Measurements from ENCODE around the gene APBB1. TPM values are rescaled to one million over a fixed set of nuclear protein-coding genes. Genes with fewer than 3 reads are reported as not detected.

APBB1 gene
- 10 to 100 TPM; 60.0 to 63.3 TPM for total RNA-seq
- 51.8 to 72.1 reads per million in 2 donors for total RNA-seq

GRCh38 chr11:6419009-6419631 lies at the start of gene APBB1:
APBB1 (minus strand) TSS chr11:6419094; CDS start chr11:6411347, 7,747 bp downstream.
- Mint-ChIP-seq H3K27me3 (peaks cover 18% of the 10 kb centered on the region), H3K36me3 (ENCODE audit: low read depth) (peaks cover 3% of the 10 kb centered on the region), H3K27ac (peak within 1 kb of the TSS; percentile 53), H3K4me1 (peaks cover 7% of the 10 kb centered on the region), H3K4me3 (no peak within 1 kb of the TSS)
- H3K9me3 ChIP-seq (ENCODE audit: control insufficient read depth, low read length, poor library complexity, severe bottlenecking), result no peaks in the 10 kb centered on the region
- ATAC-seq (peak; percentile 82), DNase-seq (peak; percentile 71 to 72 (median 71))

- Mint-ChIP-seq H3K4me1 (peaks cover 10% of the 10 kb centered on the region), H3K4me3 (no peak overlapping the region), H3K27me3 (no peaks in the 10 kb centered on the region), H3K27ac (no peak overlapping the region), H3K36me3 (ENCODE audit: low read depth) (peaks cover 16% of the 10 kb centered on the region)
- no peaks in the 10 kb centered on the region for H3K9me3 ChIP-seq (ENCODE audit: control insufficient read depth, low read length, poor library complexity, severe bottlenecking)
- DNase-seq, result no peak
- ATAC-seq, result no peak
Observed at GRCh38 chr11:6459099-6459450, 40.2 kb upstream of the APBB1 start.

- no peaks in the 10 kb centered on the region for H3K27me3 Mint-ChIP-seq
- no peaks in the 10 kb centered on the region for H3K9me3 ChIP-seq (ENCODE audit: control insufficient read depth, low read length, poor library complexity, severe bottlenecking)
- peaks cover 13% of the 10 kb centered on the region for H3K36me3 Mint-ChIP-seq (ENCODE audit: low read depth)
- ATAC-seq (no peak), DNase-seq (no peak)
- peaks cover 10% of the 10 kb centered on the region for H3K4me1 Mint-ChIP-seq
- no peak overlapping the region for H3K27ac Mint-ChIP-seq
- H3K4me3 Mint-ChIP-seq, result no peak overlapping the region
Observed at GRCh38 chr11:6458352-6459098, 39.6 kb upstream of the APBB1 start.

- no peak for ATAC-seq
- Mint-ChIP-seq H3K4me3 (no peak overlapping the region), H3K27ac (no peak overlapping the region), H3K4me1 (peaks cover 8% of the 10 kb centered on the region), H3K36me3 (ENCODE audit: low read depth) (peaks cover 13% of the 10 kb centered on the region), H3K27me3 (no peaks in the 10 kb centered on the region)
- no peaks in the 10 kb centered on the region for H3K9me3 ChIP-seq (ENCODE audit: control insufficient read depth, low read length, poor library complexity, severe bottlenecking)
- no peak for DNase-seq
Observed at GRCh38 chr11:6457581-6458320, 38.9 kb upstream of the APBB1 start.

GRCh38 chr11:6456361-6457073 lies 37.6 kb upstream of the APBB1 start:
- ATAC-seq (no peak), DNase-seq (no peak)
- Mint-ChIP-seq H3K4me1 (peaks cover 4% of the 10 kb centered on the region), H3K27ac (no peak overlapping the region), H3K4me3 (no peak overlapping the region), H3K36me3 (ENCODE audit: low read depth) (peaks cover 9% of the 10 kb centered on the region), H3K27me3 (no peaks in the 10 kb centered on the region)
- H3K9me3 ChIP-seq (ENCODE audit: control insufficient read depth, low read length, poor library complexity, severe bottlenecking), result no peaks in the 10 kb centered on the region

- peaks cover 6% of the 10 kb centered on the region for H3K36me3 Mint-ChIP-seq (ENCODE audit: low read depth)
- no peak for ATAC-seq
- H3K27me3 Mint-ChIP-seq, result no peaks in the 10 kb centered on the region
Observed at GRCh38 chr11:6455070-6455469, 36.2 kb upstream of the APBB1 start.

GRCh38 chr11:6453152-6453551 lies 34.3 kb upstream of the APBB1 start:
- H3K36me3 Mint-ChIP-seq (ENCODE audit: low read depth), result peaks cover 6% of the 10 kb centered on the region
- DNase-seq, result no peak
- no peak for ATAC-seq
- no peak overlapping the region for H3K27ac Mint-ChIP-seq
- H3K9me3 ChIP-seq (ENCODE audit: control insufficient read depth, low read length, poor library complexity, severe bottlenecking), result no peaks in the 10 kb centered on the region
- H3K4me1 Mint-ChIP-seq, result no peaks in the 10 kb centered on the region
- H3K27me3 Mint-ChIP-seq, result no peaks in the 10 kb centered on the region
- no peak overlapping the region for H3K4me3 Mint-ChIP-seq

More at GRCh38 chr11:6455070-6455469, 36.2 kb upstream of the APBB1 start:
- Mint-ChIP-seq H3K4me3 (no peak overlapping the region), H3K27ac (no peak overlapping the region), H3K4me1 (no peaks in the 10 kb centered on the region)
- no peak for DNase-seq
- no peaks in the 10 kb centered on the region for H3K9me3 ChIP-seq (ENCODE audit: control insufficient read depth, low read length, poor library complexity, severe bottlenecking)

GRCh38 chr11:6452219-6452618 lies 33.3 kb upstream of the APBB1 start:
- Mint-ChIP-seq H3K4me1 (no peaks in the 10 kb centered on the region), H3K27ac (no peak overlapping the region), H3K27me3 (no peaks in the 10 kb centered on the region), H3K4me3 (no peak overlapping the region), H3K36me3 (ENCODE audit: low read depth) (peaks cover 6% of the 10 kb centered on the region)
- no peak for ATAC-seq
- no peak for DNase-seq
- H3K9me3 ChIP-seq (ENCODE audit: control insufficient read depth, low read length, poor library complexity, severe bottlenecking), result no peaks in the 10 kb centered on the region

GRCh38 chr11:6448574-6448973 lies 29.7 kb upstream of the APBB1 start:
- H3K4me3 Mint-ChIP-seq, result no peak overlapping the region

GRCh38 chr11:6443269-6444003 lies 24.5 kb upstream of the APBB1 start:
- Mint-ChIP-seq H3K36me3 (ENCODE audit: low read depth) (no peaks in the 10 kb centered on the region), H3K4me3 (no peak overlapping the region), H3K27ac (no peak overlapping the region), H3K4me1 (no peaks in the 10 kb centered on the region), H3K27me3 (no peaks in the 10 kb centered on the region)
- peak; percentile 32 to 38 (median 37) for DNase-seq
- H3K9me3 ChIP-seq (ENCODE audit: control insufficient read depth, low read length, poor library complexity, severe bottlenecking), result no peaks in the 10 kb centered on the region
- ATAC-seq, result peak; percentile 89

More at GRCh38 chr11:6448574-6448973, 29.7 kb upstream of the APBB1 start:
- Mint-ChIP-seq H3K27ac (no peak overlapping the region), H3K36me3 (ENCODE audit: low read depth) (no peaks in the 10 kb centered on the region), H3K27me3 (no peaks in the 10 kb centered on the region), H3K4me1 (no peaks in the 10 kb centered on the region)
- no peak for DNase-seq
- no peaks in the 10 kb centered on the region for H3K9me3 ChIP-seq (ENCODE audit: control insufficient read depth, low read length, poor library complexity, severe bottlenecking)
- no peak for ATAC-seq

- H3K4me1 Mint-ChIP-seq, result no peaks in the 10 kb centered on the region
- DNase-seq, result no peak
- no peak overlapping the region for H3K4me3 Mint-ChIP-seq
- ATAC-seq, result no peak
- H3K36me3 Mint-ChIP-seq (ENCODE audit: low read depth), result no peaks in the 10 kb centered on the region
- no peaks in the 10 kb centered on the region for H3K27me3 Mint-ChIP-seq
- H3K27ac Mint-ChIP-seq, result no peak overlapping the region
- H3K9me3 ChIP-seq (ENCODE audit: control insufficient read depth, low read length, poor library complexity, severe bottlenecking), result no peaks in the 10 kb centered on the region
Observed at GRCh38 chr11:6442441-6442840, 23.5 kb upstream of the APBB1 start.

GRCh38 chr11:6440906-6441358 lies 22.0 kb upstream of the APBB1 start, which contains the start of gene HPX:
HPX (minus strand) TSS chr11:6440987; CDS start chr11:6440963, 24 bp downstream.
- H3K27ac Mint-ChIP-seq, result no peak within 1 kb of the TSS
- no peak within 1 kb of the TSS for H3K4me3 Mint-ChIP-seq
- H3K4me1 Mint-ChIP-seq, result peaks cover under 1% of the 10 kb centered on the region

More at GRCh38 chr11:6440906-6441358, 22.0 kb upstream of the APBB1 start, which contains the start of gene HPX:
- no peaks in the 10 kb centered on the region for H3K9me3 ChIP-seq (ENCODE audit: control insufficient read depth, low read length, poor library complexity, severe bottlenecking)
- no peaks in the 10 kb centered on the region for H3K27me3 Mint-ChIP-seq
- ATAC-seq (no peak), DNase-seq (no peak)
- H3K36me3 Mint-ChIP-seq (ENCODE audit: low read depth), result peaks cover under 1% of the 10 kb centered on the region
